ENCODE data around the gene B4GALNT4.
"Not testable (repeated sequence)": the region's sequence is repeated elsewhere in the genome, so short reads cannot be mapped to it uniquely, and the experiment has no call there.

The B4GALNT4 gene

GRCh38 chr11:409008-409599 lies 39.8 kb downstream of the B4GALNT4 start:
- DNase-seq, result no peak

- DNase-seq, result no peak
Measured at GRCh38 chr11:409600-410483, 40.5 kb downstream of the B4GALNT4 start.

- not testable (repeated sequence) for DNase-seq
Measured at GRCh38 chr11:410711-411110, 41.4 kb downstream of the B4GALNT4 start.

- not testable (repeated sequence) for DNase-seq
Measured at GRCh38 chr11:411520-411919, 42.2 kb downstream of the B4GALNT4 start.

GRCh38 chr11:412641-413119 lies 43.4 kb downstream of the B4GALNT4 start:
- DNase-seq, result no peak

- no peak for DNase-seq
Measured at GRCh38 chr11:413120-414081, 44.1 kb downstream of the B4GALNT4 start.

GRCh38 chr11:414318-414857 lies 45.1 kb downstream of the B4GALNT4 start:
- DNase-seq, result no peak

- DNase-seq, result no peak
Measured at GRCh38 chr11:415640-416041, 46.3 kb downstream of the B4GALNT4 start.

DNA sequence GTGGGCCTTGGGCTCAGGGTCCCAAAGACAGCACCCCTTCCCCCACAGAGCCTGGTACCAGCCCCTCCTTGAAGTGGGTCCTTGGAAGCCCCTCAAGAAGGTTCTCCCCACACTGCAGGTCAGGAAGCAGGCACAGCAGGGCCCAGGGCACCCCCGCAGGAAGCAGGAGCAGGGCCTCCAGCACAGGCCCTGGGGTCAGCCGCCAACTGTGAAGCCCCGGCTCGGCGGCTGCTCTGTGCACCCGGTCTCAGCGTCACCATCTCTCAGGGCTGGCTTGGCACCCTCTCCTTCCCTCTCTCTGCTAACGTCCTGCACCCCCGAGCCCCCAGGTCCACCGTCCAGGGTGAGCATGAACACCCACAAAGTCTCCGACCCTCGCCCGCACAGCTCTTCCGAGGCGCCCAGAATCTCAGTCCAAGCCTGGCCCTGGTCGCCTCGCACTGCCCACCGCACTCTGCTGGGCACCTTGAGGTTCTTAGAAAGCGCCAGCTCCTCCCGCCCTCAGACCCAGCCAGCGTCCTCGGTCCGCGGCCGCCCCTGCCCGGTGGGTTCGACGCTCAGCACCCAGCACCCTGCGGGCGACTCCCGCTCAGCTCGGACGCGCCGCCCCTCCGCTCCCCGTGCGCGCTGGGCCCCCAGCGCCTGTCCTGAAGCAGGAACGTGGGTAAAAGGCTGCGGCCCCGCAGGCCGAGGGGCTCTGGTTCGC lies 46.9 kb downstream of the B4GALNT4 start:
- no peak for DNase-seq

DNA sequence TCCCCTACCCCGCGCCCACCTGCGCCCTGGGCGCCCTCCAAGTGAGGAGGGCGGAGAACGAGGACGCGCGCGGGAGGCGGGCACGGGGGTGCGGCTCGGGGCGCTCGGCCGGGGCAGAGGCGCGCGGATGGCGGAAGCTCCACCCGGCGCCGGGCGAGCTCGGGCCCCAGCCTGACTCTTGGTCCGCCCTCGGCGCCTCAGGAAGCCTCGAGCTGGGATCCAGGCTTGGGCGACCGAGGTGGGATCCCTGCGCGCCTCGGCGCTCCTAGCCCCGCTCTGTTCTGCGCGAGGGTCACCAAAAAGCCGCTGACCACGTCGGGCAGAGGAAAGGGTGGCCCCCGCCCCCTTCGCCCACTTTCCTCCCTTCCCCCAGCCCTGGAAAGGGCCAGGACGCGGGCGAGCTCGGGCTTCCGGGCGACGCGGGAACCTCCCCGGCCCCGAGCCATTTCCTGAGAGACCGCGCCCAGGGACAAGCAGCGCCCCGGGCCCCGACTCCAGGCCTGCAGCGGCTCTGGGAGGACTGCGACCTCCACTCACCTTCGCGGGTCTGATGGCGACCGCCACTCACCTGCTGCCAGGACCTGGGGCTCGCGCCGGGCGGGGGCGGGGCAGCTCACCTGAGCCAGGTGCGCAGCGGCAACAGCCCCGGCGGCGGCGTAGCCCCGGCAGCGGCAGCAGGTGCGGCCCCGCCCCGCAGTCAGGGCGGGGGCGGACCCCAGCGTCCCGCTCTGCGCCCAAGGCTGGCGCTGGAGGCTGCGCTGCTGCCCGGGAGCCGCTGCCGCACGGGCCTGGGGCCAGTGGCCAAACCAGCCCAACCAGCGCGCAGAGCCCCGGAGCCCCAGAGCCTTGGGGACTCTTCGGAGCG lies 47.7 kb downstream of the B4GALNT4 start:
- no peak for DNase-seq

GRCh38 chr11:417652-418342 lies 48.5 kb downstream of the B4GALNT4 start:
- no peak for DNase-seq

GRCh38 chr11:418343-419247 lies 49.3 kb downstream of the B4GALNT4 start:
- DNase-seq, result no peak

- DNase-seq, result no peak
Measured at GRCh38 chr11:419248-420005, 50.1 kb downstream of the B4GALNT4 start.

DNA sequence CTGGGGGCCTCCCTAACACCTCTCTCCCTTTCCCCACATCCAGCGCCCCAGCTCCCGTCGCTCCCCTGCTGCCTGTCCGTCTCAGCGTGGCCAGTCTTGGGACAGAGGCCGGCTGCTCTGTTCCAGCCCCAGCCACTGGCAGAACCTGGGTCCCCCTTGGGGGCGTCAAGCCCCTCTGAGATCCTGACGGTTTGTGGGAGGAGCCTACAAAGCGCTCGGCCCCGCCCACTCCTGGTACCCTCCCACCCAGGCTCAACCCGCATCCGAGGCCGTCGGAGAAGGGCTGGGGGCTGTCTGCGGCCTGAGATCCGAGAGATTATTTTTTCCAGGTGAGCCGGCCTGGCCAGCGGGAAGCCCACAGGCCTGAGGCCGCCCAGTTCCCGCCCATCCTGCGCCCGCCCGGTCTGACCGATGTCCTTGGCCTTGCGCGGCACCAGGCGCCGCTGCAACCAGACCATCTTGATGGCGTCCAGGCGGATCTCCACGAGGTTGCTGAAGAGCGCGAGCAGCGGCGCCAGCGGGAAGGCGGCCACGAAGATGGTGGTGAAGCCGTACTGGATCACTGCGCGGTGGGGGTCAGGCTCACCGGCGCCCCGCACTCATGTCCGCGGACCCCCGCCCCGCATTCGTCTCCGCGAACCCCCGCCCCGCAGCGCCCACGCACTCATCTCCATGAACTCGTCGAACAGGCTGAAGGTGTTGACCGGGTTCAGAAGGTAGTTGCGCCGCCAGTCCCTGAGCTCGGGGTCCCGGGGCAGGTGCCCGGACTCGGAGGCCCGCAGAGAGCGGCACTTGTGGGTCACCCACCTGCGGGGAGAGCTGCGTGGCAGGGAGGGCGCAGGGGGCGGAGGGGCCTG lies 51.0 kb downstream of the B4GALNT4 start:
- no peak for DNase-seq

GRCh38 chr11:420911-421321 lies 51.6 kb downstream of the B4GALNT4 start:
- DNase-seq, result no peak

DNA sequence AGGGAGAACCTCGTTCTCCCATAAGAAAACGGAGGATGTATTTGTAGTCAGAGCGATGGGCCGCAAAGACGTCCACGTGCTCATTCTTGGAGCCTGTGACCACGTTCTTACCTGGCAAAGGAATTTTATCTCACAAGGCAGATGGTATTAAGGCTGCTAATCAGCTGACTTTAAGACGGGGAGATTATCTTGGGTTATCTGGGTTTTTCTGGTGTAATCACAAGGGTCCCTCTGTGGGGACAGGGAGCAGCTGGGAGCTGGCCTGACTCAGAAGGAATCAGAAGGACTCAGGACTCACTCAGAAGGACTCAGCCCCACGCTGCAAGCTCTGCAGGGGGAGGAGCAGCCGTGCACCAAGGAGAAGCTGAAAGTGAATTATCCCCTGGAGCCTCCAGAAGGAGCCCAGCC lies 53.0 kb downstream of the B4GALNT4 start:
- DNase-seq, result no peak

DNA sequence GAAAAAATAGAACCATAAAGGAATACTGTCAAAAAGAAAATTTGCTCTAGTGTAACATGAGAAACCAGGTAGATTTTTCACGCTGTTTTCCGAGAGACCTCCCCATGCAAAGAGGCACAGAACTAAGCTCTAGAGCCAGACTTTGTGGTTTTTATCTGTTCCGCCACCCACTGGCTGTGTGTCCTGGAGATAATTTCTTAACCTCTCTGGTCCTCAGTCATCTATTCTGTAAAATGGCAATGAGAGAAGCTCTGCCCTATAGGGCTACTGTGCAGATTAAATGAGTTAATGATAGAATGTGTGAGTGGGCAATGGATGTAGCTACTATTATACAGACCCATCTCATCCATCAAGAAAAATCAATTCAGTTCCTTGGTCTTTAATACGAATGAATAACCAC lies 54.9 kb downstream of the B4GALNT4 start:
- no peak for DNase-seq

Data from activated gamma-delta T cell (primary cell).